Parathyroid adenoma (tissue), 2 donors: ENCODE measurements around the gene PDZRN3.
A peak's percentile ranks its signal among the peaks of the same experiment; 100 is the strongest.

Source experiments
- H2AFZ ChIP-seq: fragments of 300-600 bp; sonication (generic); one replicate; pipeline ENCODE4 v1.7.0; 2017; ENCODE audit warnings: antibody characterized with exemption, mild to moderate bottlenecking
- H3K27ac ChIP-seq: fragments of 300-600 bp; sonication (generic); one replicate; pipeline ENCODE4 v1.7.0; 2017
- H3K27me3 ChIP-seq: fragments of 300-600 bp; sonication (generic); one replicate; pipeline ENCODE4 v1.7.0; 2017; ENCODE audit warnings: low read length; ENCODE audit not compliant: control insufficient read depth, insufficient read depth
- H3K36me3 ChIP-seq: fragments of 300-600 bp; sonication (generic); one replicate; pipeline ENCODE4 v1.7.0; 2017; ENCODE audit warnings: low read length; ENCODE audit not compliant: control insufficient read depth, insufficient read depth
- H3K4me1 ChIP-seq: fragments of 300-600 bp; sonication (generic); one replicate; pipeline ENCODE4 v1.7.0; 2017; ENCODE audit warnings: control low read depth
- H3K4me2 ChIP-seq: fragments of 300-600 bp; sonication (generic); one replicate; pipeline ENCODE4 v1.7.0; 2017; ENCODE audit warnings: low read length
- H3K4me3 ChIP-seq: fragments of 300-600 bp; sonication (generic); one replicate; pipeline ENCODE4 v1.7.0; 2017; ENCODE audit warnings: low read depth, low read length
- H3K79me2 ChIP-seq: fragments of 300-600 bp; sonication (generic); one replicate; pipeline ENCODE4 v1.7.0; 2017; ENCODE audit warnings: control low read depth
- H3K9ac ChIP-seq: fragments of 300-600 bp; sonication (generic); one replicate; pipeline ENCODE4 v1.7.0; 2017; ENCODE audit warnings: mild to moderate bottlenecking
- H3K9me3 ChIP-seq: fragments of 300-600 bp; sonication (generic); one replicate; pipeline ENCODE4 v1.7.0; 2017; ENCODE audit warnings: low read length; ENCODE audit not compliant: control insufficient read depth
- CTCF ChIP-seq: fragments of 300-600 bp; sonication (generic); IDR thresholded peaks from one replicate; pipeline ENCODE4 v1.7.0; 2017; ENCODE audit warnings: antibody characterized with exemption, mild to moderate bottlenecking
- donor health status: primary hyperparathyroidism.

Gene PDZRN3

GRCh38 chr3:73433079-73433478 lies 191.7 kb downstream of the PDZRN3 start:
- Histone ChIP-seq H3K36me3 (no peaks in the 10 kb centered on the region), H3K4me1 (no peaks in the 10 kb centered on the region), H3K4me2 (no peak overlapping the region), H3K79me2 (no peaks in the 10 kb centered on the region), H3K27ac (no peak overlapping the region), H3K9ac (no peak overlapping the region), H3K9me3 (no peaks in the 10 kb centered on the region), H2AFZ (no peak overlapping the region), H3K27me3 (no peaks in the 10 kb centered on the region), H3K4me3 (no peak overlapping the region)
- no peak for TF ChIP-seq CTCF

- Histone ChIP-seq H3K4me3 (no peak overlapping the region), H3K4me1 (no peaks in the 10 kb centered on the region), H3K9ac (no peak overlapping the region), H2AFZ (no peak overlapping the region), H3K4me2 (no peak overlapping the region), H3K27ac (no peak overlapping the region), H3K36me3 (no peaks in the 10 kb centered on the region), H3K79me2 (no peaks in the 10 kb centered on the region), H3K9me3 (no peaks in the 10 kb centered on the region), H3K27me3 (no peaks in the 10 kb centered on the region)
- no peak for TF ChIP-seq CTCF
Observed at GRCh38 chr3:73432706-73433032, 192.1 kb downstream of the PDZRN3 start.

GRCh38 chr3:73432023-73432705 lies 192.6 kb downstream of the PDZRN3 start:
- Histone ChIP-seq H3K9ac (no peak overlapping the region), H3K4me3 (no peak overlapping the region)

GRCh38 chr3:73431183-73431900 lies 193.4 kb downstream of the PDZRN3 start:
- Histone ChIP-seq H2AFZ (no peak overlapping the region), H3K79me2 (no peaks in the 10 kb centered on the region), H3K27me3 (no peaks in the 10 kb centered on the region), H3K4me3 (no peak overlapping the region), H3K9me3 (no peaks in the 10 kb centered on the region), H3K4me2 (no peak overlapping the region), H3K36me3 (no peaks in the 10 kb centered on the region), H3K9ac (no peak overlapping the region), H3K4me1 (no peaks in the 10 kb centered on the region), H3K27ac (no peak overlapping the region)
- TF ChIP-seq CTCF, result no peak

More at GRCh38 chr3:73432023-73432705, 192.6 kb downstream of the PDZRN3 start:
- Histone ChIP-seq H3K27ac (no peak overlapping the region), H3K9me3 (no peaks in the 10 kb centered on the region), H3K27me3 (no peaks in the 10 kb centered on the region), H3K79me2 (no peaks in the 10 kb centered on the region), H3K4me1 (no peaks in the 10 kb centered on the region), H3K4me2 (no peak overlapping the region), H2AFZ (peak overlapping the region; percentile 40), H3K36me3 (no peaks in the 10 kb centered on the region)
- TF ChIP-seq CTCF, result peak; percentile 72
